Inferior parietal cortex (tissue), 1 donor: Measurements from ENCODE around the gene ELP4.
"Not testable (repeated sequence)": the region's sequence is repeated elsewhere in the genome, so short reads cannot be mapped to it uniquely, and the experiment has no call there.

ENCODE experiments used
- DNase-seq: peaks from one replicate; pipeline ENCODE4 v3.0.0-alpha.2; 2016; ENCODE audit errors: extremely low spot score

The ELP4 gene

DNA sequence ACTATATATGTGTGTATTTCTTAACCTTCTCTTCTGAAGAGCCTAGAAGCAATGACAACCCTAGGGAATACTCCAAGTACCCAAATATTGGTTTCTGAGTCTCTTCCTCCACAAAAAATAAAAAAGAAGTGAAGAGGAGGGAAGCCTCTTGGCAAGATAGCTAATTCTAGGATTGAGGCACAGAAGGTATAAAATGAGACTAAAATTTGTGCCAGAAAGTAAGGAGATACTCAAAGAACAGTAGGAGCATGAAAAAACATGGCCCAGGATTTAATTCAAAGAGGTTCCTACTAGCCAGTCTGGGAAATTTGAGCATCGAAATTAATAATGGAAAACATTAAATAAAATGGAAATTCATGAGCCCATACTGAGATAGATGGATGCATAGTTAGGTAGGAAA lies 189.5 kb downstream of the ELP4 start:
- peak; percentile 41 for DNase-seq

- DNase-seq: no peak
Observed at GRCh38 chr11:31702966-31703365, 193.4 kb downstream of the ELP4 start.

- no peak for DNase-seq
Observed at GRCh38 chr11:31706357-31706756, 196.8 kb downstream of the ELP4 start.

DNA sequence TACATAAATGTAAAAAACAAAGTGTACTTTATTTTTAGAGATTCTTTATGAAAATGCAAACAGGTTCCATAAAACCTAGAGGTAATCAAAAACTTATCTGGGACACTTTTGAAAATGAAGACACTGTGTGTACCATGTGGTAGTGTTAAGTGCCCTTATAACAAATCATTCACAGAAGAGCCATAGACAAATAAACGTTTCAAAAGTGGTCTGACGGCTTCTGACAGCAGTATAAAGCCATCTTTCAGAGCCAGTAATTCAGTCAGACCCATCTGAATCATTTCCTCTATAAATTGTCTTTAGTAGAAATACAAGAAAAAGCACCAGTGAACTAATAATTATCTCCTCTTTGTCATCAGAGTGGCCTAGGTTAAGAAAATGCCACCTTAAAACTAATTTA lies 201.6 kb downstream of the ELP4 start:
- DNase-seq: no peak

GRCh38 chr11:31712851-31713250 lies 203.3 kb downstream of the ELP4 start:
- no peak for DNase-seq

DNA sequence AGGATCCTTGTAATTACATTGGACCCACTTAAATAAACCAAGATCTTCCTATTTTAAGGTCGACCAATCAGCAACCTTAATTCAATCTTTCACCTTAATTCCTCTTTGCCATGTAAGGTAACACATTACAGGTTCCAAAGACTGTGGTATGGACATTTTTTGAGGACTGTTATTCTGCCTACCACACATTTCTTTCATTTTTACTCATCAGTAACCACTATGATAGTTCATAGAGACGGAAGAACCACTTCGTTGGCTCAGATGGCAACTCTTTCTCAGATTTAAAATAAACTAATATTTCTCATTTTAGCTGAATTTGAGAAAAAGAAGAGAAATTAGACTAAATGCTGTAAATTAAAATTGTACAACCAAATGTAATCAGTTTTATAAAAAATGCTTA lies 205.3 kb downstream of the ELP4 start:
- no peak for DNase-seq

GRCh38 chr11:31720225-31720624 lies 210.7 kb downstream of the ELP4 start:
- DNase-seq: no peak

- peak; percentile 47 for DNase-seq
Observed at GRCh38 chr11:31720671-31721365, 211.3 kb downstream of the ELP4 start.

DNA sequence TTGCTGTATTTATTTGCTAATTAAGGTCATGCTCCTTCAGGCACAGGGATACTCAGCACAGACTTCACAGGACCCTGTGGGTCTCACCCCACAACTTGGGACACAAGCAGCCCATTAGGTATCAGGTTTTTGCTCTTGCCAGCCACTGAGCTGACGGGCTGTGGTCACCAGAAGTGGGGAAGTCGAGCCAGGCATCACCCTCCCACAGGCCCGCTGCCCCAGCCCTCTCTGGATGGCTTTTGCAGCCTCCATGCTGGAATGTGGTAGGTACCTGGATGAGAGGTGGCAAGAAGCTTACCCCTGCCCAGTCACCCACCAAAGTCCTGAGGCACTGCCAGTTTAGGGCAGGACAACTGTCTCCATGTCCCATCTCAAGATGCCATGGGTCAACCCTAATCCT lies 213.2 kb downstream of the ELP4 start:
- no peak for DNase-seq

- DNase-seq: no peak
Observed at GRCh38 chr11:31725176-31725575, 215.6 kb downstream of the ELP4 start.

GRCh38 chr11:31728432-31728831 lies 218.9 kb downstream of the ELP4 start:
- no peak for DNase-seq

GRCh38 chr11:31740131-31740530 lies 230.6 kb downstream of the ELP4 start:
- DNase-seq: no peak

DNA sequence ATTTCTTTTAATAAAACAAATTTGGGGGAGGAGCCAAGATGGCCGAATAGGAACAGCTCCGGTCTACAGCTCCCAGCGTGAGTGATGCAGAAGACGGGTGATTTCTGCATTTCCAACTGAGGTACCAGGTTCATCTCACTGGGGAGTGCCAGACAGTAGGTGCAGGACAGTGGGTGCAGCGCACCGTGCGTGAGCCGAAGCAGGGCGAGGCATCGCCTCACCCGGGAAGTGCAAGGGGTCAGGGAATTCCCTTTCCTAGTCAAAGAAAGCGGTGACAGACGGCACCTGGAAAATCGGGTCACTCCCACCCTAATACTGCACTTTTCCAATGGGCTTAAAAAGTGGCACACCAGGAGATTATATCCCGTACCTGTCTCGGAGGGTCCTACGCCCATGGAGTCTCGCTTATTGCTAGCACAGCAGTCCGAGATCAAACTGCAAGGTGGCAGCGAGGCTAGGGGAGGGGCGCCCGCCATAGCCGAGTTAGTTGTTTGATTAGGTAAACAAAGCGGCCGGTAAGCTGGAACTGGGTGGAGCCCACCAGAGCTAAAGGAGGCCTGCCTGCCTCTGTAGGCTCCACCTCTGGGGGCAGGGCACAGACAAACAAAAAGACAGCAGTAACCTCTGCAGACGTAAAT lies 231.3 kb downstream of the ELP4 start:
- DNase-seq: not testable (repeated sequence)

GRCh38 chr11:31747581-31747980 lies 238.0 kb downstream of the ELP4 start:
- DNase-seq: no peak

DNA sequence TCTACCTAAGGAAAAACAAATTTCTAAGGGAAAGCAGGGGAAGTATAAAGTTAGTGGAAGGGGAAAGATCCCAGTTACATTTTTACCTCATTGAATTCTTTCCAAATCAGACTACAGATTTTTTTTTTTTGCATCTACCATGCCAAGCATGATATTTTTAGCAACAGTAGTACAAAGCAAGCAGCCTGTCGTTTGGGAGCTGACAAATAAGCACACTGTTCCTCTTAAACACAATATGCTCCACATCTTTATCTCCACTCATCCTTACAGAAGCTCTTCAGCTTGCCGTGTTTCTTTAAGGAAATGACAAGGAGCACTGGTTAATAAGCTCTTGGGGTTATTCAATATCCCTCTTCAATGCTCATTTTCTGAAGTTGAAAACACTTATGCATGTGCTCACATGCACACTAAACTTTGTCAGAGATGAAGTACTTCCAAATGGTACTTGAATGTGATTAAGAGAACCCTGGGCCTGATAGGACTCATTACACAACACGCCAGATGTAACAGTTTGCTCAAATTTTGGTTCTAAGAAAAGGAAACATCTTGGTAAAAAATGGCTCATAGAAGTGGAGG lies 247.8 kb downstream of the ELP4 start:
- DNase-seq: peak; percentile 52

DNA sequence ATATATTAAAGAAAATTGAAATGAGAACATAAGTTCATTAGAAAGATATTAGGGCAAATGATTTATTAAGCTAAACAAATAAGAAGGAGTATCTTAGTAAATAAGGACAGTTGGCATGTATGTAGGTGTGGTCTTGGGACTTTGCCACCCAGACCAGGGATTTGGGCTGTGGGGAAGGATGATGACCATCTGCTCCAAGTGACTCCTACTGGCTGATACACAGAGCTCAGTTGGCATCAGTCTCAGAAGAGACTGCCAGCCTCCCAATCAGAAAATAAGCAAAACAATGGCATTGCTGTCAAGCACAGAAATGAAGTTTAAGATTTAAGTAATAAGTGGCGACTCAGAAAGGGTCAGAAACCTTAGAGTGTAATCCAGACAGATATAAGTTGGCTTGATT lies 252.1 kb downstream of the ELP4 start:
- DNase-seq: no peak

- no peak for DNase-seq
Observed at GRCh38 chr11:31763296-31763695, 253.7 kb downstream of the ELP4 start.

GRCh38 chr11:31764261-31764660 lies 254.7 kb downstream of the ELP4 start:
- DNase-seq: no peak

GRCh38 chr11:31764766-31765165 lies 255.2 kb downstream of the ELP4 start:
- no peak for DNase-seq

DNA sequence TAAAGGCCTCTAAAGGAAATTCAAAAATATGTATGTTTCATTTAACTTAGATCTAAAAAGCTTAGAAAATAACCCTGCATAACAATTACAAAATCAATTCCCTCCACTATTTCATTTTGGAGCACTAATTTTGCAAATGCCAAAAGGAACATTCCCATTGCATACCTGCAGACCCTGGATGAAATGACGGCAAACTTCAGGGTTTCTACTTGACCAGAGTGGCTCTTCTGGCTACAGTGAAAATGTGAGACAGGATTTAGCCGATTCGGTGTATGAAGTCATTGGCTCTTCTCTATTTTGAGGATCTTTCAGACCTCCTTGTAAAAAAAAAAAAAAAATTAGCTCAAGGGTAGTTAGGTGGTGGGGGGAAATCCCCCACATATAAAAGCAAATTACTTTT lies 257.5 kb downstream of the ELP4 start:
- DNase-seq: no peak

DNA sequence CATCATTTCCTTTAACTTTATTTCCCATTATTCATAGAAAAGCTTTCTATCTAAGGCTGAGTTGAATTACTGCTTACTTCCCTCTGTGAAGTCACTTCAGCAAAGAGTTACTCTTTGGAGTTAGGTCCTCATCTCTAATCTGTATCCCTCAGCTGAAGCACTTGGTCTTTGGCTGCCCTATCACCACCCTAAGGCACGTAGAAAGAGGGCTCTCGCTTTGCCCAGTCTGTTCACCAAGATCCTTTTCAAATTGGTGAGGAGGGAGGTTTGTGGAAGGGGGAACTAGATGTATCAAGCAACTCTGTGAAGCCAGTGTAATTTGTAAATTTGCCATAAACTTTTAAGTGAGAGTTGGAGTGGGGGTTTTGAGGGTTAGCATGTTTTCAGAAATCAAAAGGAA lies 258.1 kb downstream of the ELP4 start:
- no peak for DNase-seq

DNA sequence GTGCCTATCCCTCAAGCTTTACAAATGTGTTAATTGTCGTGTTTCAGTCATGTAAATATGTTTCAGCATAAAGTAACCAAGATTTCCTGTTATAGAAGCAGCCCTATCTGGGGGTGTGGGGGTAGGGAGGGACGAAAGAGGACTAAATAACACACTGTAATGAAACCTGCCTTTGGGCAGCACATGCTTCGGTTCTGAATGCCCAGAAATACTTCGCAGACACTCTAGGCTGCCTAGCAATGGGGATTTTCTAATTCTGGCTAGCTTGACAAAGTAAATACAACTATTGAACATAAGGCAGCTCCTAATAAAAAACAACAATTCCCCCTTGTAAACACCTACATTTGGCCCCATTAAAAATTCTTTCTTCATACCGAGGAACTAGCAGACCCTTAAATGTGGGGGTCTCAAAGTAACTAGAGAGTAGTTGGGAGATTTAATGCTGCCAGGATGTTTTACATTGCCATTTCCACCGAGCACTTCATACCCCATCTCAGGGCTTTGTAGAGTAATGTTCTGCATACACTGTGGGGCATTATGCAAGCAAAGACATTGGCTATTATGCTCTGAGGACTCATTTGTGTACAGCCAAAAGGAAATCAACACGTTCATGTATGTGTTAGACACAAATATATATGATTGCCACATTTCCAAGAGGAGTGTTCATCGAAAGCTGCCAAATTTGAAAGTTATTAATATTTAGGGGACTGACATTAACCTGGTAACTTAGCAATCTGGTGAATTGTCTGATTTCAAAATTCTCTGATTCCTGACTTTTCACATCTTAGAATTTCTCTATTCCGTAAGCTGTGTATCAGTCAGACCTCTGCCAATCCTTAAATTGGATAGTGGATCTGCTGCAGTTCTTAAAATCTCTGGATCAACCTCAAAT lies 259.4 kb downstream of the ELP4 start:
- no peak for DNase-seq
